ENCODE data around the gene ASAP2.
"Not testable (repeated sequence)": the region's sequence is repeated elsewhere in the genome, so short reads cannot be mapped to it uniquely, and the experiment has no call there.

ASAP2 gene

GRCh38 chr2:9251154-9252001 is 44.8 kb downstream of the ASAP2 start:
- no peak for DNase-seq (ENCODE audit: low read depth)

DNA sequence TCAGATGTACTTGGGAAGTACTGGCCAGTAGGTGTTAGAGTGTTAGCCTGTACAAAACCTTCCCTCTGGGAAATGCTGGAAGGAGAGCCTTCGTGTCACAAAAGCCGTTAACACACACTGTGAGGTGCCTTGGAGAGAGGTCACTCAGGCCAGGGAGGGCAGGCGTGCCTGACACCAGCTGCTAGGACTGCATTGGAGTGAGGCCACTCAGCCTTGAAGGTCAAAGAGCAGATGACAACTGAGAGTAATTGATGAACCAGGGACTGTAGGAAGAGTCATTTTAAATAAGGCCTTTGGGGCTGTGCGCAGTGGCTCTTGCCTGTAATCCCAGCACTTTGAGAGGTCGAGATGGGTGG is 45.4 kb downstream of the ASAP2 start:
- DNase-seq (ENCODE audit: low read depth) = no peak

GRCh38 chr2:9255416-9255815 is 48.8 kb downstream of the ASAP2 start:
- DNase-seq (ENCODE audit: low read depth) = no peak

GRCh38 chr2:9256147-9256546 is 49.5 kb downstream of the ASAP2 start:
- no peak for DNase-seq (ENCODE audit: low read depth)

- DNase-seq (ENCODE audit: low read depth) = no peak
Measured at GRCh38 chr2:9256570-9257043, 50.0 kb downstream of the ASAP2 start.

- DNase-seq (ENCODE audit: low read depth) = no peak
Measured at GRCh38 chr2:9258501-9258900, 51.9 kb downstream of the ASAP2 start.

GRCh38 chr2:9258953-9259399 is 52.4 kb downstream of the ASAP2 start:
- DNase-seq (ENCODE audit: low read depth) = no peak

DNA sequence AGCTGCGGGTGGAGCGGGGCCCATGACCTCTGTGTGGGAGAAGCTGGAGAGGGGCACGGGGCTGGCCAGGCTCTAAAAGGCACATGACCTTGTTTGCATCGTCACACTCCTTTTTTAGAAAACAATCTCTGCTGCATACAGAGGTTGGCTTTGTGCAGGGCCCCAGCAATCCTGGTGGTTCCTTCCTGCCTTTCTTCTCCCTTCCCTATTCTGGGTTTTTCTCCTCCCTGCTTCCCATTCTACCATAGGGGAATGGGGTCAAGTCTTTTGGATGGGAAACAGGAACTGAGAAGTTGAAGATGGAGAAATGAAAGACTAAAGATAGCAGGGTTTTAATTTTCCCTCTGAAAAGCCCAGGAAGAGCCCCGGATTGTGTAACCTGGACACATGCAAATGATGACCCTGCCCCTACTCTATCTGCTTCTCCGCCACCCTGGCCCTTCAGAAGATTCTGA is 53.9 kb downstream of the ASAP2 start:
- DNase-seq (ENCODE audit: low read depth) = no peak

DNA sequence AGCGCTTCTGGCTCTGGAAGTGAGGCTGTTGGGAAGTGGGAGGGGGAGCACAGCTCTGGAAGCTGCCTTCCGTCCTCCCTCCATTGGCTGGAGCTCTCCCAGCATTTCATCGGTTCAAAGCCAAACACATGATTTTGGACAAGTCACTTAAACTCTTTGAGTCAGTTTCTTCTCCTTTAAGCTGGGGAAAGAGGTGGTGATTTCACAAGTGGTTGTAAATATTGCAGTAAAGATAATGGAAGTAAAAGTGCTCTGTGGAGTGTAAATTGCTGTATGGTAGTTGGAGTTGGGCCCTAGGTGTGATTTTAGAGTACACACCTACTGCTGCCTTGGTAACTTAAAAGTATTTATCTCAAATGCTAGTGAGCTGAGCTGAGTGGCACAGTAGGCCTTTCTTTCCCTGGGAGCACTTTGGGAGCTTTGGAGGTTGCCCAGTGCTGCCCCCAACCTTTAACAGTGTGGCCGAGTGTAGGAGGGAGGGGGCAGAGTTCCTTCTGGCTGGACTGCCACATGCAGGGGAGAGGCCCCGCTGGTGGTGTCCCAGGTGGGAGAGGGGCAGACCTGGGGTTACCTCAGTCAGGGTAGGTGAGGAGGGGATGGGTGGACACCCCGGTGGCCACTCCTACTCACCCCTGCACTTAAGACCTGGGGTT is 54.7 kb downstream of the ASAP2 start:
- DNase-seq (ENCODE audit: low read depth) = no peak

DNA sequence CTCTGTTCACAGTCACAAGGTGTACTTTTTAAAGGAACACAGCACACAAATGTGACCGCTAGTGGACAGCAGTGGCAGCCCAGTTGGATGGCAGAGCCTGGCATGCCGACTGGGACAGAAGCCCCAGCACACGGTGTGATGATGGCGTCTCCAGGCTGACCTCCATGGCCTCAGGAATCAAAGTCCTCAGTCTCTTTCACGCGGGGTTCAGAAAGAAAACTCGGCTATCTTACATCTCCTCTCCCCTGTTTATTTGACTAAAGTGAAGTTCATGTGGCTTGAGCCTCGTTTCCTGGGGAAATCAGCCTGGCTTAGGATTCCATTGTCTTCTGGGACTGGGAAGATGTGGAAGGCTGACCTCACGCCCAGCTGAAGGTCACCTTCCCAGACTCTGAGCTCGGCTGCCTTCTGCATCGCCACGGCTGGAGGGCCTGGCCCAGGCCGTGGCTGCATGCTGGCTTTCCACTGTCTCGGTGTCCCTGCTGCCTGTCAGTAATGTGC is 56.1 kb downstream of the ASAP2 start:
- no peak for DNase-seq (ENCODE audit: low read depth)

DNA sequence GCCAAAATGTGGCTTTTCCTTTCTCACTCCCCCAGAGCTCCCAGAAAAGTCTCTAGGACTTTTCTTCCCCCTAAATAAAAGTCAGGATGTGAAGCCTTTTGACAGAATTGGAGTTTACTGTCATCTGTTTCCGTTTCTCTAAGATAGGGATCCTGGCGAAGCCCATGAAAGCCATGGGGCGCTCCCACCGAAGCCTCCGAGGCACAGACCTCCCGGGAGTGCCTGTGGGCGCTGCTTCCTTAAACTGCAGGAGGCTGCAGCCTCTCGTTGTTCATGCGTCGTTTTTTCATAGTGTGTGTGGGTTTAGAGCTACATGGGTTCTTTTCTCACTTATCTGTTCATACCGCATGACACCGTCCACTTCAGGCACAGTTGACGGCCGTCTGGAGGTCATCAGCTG is 56.8 kb downstream of the ASAP2 start:
- DNase-seq (ENCODE audit: low read depth) = no peak

GRCh38 chr2:9264301-9264700 is 57.7 kb downstream of the ASAP2 start:
- DNase-seq (ENCODE audit: low read depth) = no peak

GRCh38 chr2:9266711-9267110 is 60.1 kb downstream of the ASAP2 start:
- DNase-seq (ENCODE audit: low read depth) = no peak

- DNase-seq (ENCODE audit: low read depth) = not testable (repeated sequence)
Measured at GRCh38 chr2:9267286-9267685, 60.7 kb downstream of the ASAP2 start.

DNA sequence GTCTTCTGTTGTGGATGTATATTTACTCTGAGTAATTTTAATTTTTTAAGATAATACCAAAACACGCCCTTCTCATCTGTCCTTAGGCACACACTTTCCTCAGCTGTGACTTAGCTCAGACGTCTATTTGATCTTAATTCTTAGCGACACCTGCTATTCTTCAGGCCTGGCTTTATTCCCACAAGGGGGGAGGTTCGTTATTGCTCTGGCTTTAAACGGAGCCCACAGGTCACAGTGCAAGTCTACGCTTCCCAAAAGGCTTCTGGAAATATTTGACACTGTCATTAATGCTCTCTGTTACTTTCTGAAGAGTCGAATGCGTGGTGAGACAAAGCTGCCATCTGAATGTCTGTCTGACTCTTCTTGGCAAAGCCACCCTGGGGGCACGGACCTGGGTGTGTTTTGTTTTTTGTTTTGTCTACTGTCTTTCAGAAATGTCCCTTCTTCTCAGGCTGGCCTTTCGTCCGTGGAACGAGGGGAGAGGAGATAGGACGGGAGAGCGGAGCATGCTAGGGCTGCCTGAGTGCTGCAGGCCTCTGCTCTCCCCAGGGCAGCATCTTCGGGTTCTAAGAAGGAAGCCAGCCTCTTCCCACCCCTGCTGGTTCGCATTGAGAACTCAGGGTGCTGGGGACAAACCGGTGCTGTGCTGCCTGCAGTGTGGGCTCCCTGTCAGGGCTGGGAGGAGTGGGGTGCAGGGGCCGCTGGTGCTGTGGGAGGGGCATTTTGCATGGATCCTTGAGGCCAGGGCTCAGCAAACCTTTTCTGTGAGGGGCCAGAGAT is 61.9 kb downstream of the ASAP2 start:
- no peak for DNase-seq (ENCODE audit: low read depth)

GRCh38 chr2:9269295-9269694 is 62.7 kb downstream of the ASAP2 start:
- DNase-seq (ENCODE audit: low read depth) = no peak

DNA sequence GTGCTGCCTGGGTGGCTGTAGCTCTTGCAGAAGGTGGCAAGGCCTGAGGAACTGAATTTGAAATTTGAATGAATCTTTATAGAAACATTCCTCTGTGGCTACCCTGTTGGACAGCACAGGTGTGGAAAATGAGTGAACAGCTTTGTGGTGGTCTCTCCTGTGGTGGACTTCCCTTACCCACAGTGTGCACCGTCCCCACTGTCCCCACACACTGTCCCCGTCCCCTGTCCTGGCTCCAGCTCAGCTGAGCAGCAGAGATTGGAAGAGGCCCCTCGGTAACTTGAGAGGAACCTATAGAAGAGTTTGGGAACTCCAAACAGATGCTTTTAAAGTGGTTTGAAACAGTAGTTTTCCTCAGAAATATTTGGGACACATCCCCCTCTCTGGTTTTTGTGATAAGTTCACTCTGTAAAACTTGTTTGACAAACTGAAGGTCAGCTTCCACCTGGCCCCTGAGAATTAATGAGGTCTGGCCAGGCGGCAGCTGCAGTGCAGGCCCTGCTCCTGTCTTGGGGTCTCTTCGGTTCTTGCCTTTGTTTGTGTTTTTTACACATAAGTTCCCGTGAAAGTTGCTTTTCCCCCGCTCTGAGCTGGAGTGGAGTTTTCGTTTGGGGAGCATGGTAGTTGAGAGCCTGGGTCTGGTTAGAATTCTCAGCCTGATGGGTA is 63.2 kb downstream of the ASAP2 start:
- DNase-seq (ENCODE audit: low read depth) = no peak

DNA sequence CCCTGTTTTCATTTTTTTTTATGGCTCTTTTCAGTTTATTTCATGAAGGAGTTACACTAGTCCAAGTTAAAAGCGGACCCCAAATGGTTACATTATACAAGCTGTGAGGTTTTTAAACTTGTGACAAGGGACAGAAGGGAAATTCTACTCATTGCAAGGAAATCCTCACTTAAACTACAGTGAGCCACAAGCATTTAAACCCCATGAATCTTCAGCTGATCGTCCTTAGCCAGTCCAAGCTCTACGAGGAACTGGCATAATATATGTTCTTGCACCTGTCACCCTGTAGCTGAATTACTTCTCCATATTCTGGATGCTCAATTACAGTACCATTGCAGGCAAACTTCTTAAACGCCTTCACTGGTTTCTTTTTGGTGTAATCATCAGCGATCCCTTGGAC is 64.5 kb downstream of the ASAP2 start:
- DNase-seq (ENCODE audit: low read depth) = no peak

- no peak for DNase-seq (ENCODE audit: low read depth)
Measured at GRCh38 chr2:9271691-9272090, 65.1 kb downstream of the ASAP2 start.

GRCh38 chr2:9273486-9274130 is 67.0 kb downstream of the ASAP2 start:
- no peak for DNase-seq (ENCODE audit: low read depth)

DNA sequence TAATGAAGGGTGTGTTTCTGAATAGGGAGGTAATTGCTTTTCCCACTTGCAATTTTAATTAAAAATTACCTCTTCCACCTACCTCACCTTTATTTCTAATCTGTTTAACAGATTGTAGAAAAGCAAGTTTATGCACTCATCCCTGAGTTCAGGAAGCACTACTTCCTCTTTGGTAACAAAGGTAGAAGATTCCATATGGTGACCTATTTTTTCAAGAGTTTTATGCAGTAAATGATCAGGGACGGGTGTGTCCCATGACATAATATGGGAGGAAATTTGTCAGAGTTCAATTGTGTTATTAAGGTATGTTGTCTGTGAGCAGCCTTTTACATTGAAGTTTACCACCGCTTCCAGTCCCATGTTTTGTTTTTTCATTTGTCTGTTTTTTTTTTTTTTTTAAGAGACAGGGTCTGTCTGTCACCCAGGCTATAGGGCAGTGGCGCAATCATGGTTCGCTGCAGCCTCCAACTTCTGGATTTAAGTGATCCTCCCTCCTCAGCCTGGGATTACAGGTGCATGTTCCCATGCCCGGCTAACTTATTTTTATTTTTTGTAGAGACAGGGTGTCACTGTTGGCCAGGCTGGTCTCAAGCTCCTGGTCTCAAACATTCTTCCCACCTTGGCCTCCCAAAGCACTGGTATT is 68.2 kb downstream of the ASAP2 start:
- no peak for DNase-seq (ENCODE audit: low read depth)

Data from stimulated activated CD8-positive, alpha-beta memory T cell treated with anti-CD3 and anti-CD28 coated beads, Interleukin-4, amount 100 ng/mL, for 24 hours (primary cell).